GM19467 (cell line): ENCODE measurements around the gene SPATC1L.
"Not testable (repeated sequence)": the region's sequence is repeated elsewhere in the genome, so short reads cannot be mapped to it uniquely, and the experiment has no call there.

ENCODE experiments used
- ATAC-seq: cut with Tn5 transposase; IDR thresholded peaks from one replicate; pipeline ENCODE4 v1.9.1; 2021; ENCODE audit warnings: mild to moderate bottlenecking, moderate library complexity; ENCODE audit not compliant: unreplicated experiment

The SPATC1L gene

GRCh38 chr21:46200877-46201803 is 16.9 kb upstream of the SPATC1L start:
- not testable (repeated sequence) for ATAC-seq

GRCh38 chr21:46199436-46200373 is 15.4 kb upstream of the SPATC1L start:
- ATAC-seq: no peak

- no peak for ATAC-seq
These were observed 12.5 kb upstream of the SPATC1L start for GRCh38 chr21:46196733-46197132.

- no peak for ATAC-seq
These were observed 11.4 kb upstream of the SPATC1L start for GRCh38 chr21:46195595-46196195.

GRCh38 chr21:46194374-46195334 is 10.4 kb upstream of the SPATC1L start:
- ATAC-seq: no peak

GRCh38 chr21:46193829-46194373 is 9.6 kb upstream of the SPATC1L start:
- ATAC-seq: no peak

- ATAC-seq: no peak
These were observed 7.7 kb upstream of the SPATC1L start for GRCh38 chr21:46191686-46192575.

GRCh38 chr21:46191257-46191685 is 7.0 kb upstream of the SPATC1L start:
- no peak for ATAC-seq

GRCh38 chr21:46190491-46191131 is 6.4 kb upstream of the SPATC1L start:
- ATAC-seq: no peak

GRCh38 chr21:46189959-46190490 is 5.8 kb upstream of the SPATC1L start:
- ATAC-seq: no peak

GRCh38 chr21:46189213-46189958 is 5.1 kb upstream of the SPATC1L start:
- ATAC-seq: no peak

GRCh38 chr21:46188226-46189212 is 4.3 kb upstream of the SPATC1L start:
- no peak for ATAC-seq

- no peak for ATAC-seq
These were observed 3.6 kb upstream of the SPATC1L start for GRCh38 chr21:46187814-46188213.

GRCh38 chr21:46187261-46187660 is 3.0 kb upstream of the SPATC1L start:
- ATAC-seq: no peak

- ATAC-seq: no peak
These were observed 1.5 kb upstream of the SPATC1L start for GRCh38 chr21:46185716-46186115.
